Stimulated activated CD4-positive, alpha-beta T cell treated with anti-CD3 and anti-CD28 coated beads, Interleukin-4, amount 100 ng/mL, for 48 hours (primary cell): ENCODE data around the gene SSNA1.

Experiments used
- DNase-seq, 2 donors: peaks; one replicate each; pipeline ENCODE4 v3.0.0-alpha.2; 2020; ENCODE audit warnings: low read depth in 2 of 2

Gene SSNA1

GRCh38 chr9:137199411-137200121 is 11.1 kb downstream of the SSNA1 start:
- DNase-seq, result no peak

DNA sequence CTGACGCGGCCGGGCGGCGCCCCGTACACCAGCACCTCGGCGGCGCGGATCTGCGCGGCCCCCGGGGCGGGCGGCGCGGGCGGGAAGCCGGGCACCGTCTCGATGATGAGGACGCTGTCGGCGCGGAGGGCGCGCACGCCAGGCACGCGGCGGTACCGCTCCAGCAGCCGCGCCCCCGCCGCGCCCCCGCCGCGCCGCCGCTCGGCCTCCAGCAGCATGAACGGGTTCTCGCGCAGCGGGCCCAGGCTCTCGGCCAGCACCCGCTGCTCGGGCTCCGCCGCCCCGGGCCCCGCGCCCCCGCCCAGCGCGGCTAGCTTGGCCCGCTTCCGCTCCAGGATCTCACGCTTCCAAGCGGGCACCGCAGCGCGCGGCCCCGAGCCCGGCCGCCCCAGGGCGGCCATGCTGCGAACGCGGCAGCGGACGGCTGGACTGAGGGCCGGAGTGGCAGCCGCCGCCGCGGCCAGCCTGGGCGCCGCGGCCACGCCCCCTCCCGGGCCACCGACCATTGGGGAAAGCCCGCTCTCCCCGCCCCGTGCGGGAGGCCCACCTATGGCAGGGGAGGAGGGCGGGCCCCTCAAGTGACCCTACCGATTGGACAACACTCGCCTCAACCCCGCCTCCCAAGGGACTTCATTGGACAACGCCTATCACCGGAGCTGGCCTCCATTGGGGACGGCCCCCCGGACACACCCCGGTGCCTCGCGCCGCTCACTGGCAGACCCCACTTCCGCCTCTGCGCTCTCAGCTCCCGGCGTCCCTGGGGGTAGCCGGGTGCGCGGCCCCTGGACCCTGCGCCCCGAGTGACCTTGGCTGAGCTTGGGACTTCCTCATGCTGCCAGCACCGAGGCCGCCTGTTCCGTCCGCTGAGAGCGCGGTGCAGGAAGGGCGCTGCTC is 12.1 kb downstream of the SSNA1 start, which contains the start of gene TPRN:
Gene TPRN (minus strand): TSS at position 431 of the 894 bp plus-strand sequence. CDS start 30 bp downstream, at position 401.
- peak; percentile 96 to 99 for DNase-seq

GRCh38 chr9:137201205-137201868 is 12.9 kb downstream of the SSNA1 start:
- DNase-seq, result no peak

DNA sequence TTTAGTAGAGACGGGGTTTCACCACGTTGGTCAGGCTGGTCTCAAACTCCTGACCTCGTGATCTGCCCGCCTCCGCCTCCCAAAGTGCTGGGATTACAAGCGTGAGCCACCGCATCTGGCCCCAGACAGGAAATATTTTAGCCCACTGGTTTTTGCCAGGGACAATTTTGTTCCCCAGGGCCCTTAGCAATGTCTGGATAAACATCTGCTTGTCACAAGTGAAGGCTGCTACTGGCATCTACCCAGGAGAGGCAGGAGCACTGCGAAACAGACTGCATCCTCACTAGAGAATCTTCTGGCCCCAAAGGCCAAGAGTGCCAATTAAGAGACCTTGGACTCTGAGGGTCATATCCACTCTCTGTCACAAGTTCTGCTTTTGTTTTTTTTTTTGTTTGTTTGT is 14.5 kb downstream of the SSNA1 start:
- no peak for DNase-seq

DNA sequence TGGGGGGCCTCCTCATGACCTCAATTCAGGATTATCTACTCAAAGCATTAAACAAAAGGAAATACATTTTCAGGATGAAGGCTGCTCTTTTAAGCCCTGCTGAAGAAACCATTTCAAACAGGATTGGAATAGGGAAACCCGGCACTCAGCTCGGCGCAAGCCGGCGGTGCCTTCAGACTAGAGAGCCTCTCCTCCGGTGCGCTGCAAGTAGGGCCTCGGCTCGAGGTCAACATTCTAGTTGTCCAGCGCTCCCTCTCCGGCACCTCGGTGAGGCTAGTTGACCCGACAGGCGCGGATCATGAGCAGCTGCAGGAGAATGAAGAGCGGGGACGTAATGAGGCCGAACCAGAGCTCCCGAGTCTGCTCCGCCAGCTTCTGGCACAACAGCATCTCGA is 16.3 kb downstream of the SSNA1 start:
- no peak for DNase-seq

GRCh38 chr9:137205126-137206069 is 16.9 kb downstream of the SSNA1 start, which contains the start of the genes NDOR1 and TMEM203:
Gene NDOR1 (plus strand): TSS chr9:137205700. CDS start chr9:137205778, 78 bp downstream.
Gene TMEM203 (minus strand): TSS chr9:137205648. CDS start chr9:137205414, 234 bp downstream.
- peak; percentile 93 to 94 for DNase-seq

GRCh38 chr9:137206602-137207001 is 18.1 kb downstream of the SSNA1 start:
- DNase-seq, result no peak

GRCh38 chr9:137211532-137211931 is 23.1 kb downstream of the SSNA1 start:
- no peak for DNase-seq

- DNase-seq, result no peak
Observed at GRCh38 chr9:137212520-137212919, 24.0 kb downstream of the SSNA1 start.

DNA sequence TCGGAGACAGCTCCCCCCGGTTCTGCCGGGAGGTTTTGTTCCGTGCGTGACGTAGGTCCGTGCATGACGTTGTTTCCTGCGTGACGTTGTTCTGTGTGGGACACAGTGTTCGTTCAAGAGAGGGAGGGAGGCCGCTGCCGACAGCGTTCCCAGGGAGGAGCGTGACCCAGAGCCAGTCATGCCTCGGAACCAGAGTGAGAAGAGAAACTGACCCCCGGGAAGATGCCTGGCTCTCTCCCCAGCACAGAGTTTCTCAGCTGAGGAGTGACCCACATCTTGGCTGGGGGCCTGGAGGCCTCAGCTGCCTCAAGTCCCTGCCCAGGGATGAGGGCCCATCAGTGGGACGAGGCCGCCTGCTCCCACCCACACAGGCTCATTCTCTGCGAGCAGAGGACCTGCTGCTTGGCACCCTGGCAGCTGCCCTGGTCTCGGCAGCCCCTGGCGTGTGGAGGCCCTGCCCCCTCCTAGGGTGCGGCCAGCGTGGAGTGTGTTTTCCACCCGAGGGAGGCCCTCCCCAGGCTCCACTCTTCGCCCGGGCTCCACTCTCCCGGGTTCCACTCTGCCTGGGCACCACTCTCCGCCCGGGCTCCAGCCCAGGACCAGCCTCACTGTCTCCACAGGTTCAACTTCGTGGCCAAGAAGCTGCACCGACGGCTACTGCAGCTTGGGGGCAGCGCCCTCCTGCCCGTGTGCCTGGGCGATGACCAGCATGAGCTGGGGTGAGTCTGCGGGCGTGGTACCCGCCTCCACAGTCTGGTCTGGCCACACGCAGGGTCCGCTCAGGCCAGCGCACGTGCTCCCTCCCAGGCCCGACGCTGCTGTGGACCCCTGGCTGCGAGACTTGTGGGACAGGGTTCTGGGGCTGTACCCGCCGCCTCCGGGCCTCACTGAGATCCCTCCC is 24.9 kb downstream of the SSNA1 start:
- DNase-seq, result no peak

DNA sequence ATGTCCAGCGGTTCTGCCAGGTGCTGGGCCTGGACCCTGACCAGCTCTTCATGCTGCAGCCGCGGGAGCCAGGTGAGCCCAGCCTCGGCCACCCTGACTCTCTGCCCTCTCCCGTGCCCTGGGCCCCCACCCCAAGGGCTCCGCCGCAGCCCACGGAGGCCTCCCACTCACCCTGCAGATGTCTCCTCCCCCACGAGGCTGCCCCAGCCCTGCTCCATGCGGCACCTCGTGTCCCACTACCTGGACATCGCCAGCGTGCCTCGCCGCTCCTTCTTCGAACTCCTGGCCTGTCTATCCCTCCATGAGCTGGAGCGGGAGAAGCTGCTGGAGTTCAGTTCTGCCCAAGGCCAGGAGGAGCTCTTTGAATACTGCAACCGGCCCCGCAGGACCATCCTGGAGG is 26.1 kb downstream of the SSNA1 start:
- no peak for DNase-seq

DNA sequence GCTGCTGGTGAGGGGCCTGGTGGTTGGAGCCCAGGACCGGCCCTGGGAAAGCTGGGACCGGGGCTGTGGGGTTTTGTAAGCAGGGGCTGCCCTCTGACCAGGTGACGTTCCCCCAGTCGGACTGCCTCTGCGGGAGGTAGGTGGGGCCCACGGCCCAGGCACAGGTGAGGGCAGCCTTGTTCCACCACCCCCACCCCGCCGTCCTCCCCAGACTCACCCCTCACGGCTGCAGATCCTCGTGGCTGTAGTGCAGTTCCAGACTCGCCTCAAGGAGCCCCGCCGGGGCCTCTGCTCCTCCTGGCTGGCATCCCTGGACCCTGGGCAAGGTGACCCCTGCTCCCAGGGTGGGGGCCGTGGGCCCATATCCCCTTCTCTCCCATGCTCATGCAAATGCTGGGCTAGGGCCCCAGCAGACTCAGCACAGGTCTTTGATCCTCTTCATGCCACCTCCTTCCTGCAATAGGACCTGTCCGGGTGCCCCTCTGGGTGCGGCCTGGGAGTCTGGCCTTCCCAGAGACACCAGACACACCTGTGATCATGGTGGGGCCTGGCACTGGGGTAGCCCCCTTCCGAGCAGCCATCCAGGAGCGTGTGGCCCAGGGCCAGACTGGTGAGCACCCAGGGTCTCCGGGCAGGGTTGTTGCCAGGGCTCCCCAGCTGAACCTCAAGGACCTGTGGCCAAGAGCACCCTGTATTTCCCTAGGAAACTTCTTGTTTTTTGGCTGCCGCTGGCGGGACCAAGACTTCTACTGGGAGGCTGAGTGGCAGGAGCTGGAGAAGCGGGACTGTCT is 26.9 kb downstream of the SSNA1 start:
- no peak for DNase-seq

- no peak for DNase-seq
Observed at GRCh38 chr9:137216188-137216965, 27.9 kb downstream of the SSNA1 start.

DNA sequence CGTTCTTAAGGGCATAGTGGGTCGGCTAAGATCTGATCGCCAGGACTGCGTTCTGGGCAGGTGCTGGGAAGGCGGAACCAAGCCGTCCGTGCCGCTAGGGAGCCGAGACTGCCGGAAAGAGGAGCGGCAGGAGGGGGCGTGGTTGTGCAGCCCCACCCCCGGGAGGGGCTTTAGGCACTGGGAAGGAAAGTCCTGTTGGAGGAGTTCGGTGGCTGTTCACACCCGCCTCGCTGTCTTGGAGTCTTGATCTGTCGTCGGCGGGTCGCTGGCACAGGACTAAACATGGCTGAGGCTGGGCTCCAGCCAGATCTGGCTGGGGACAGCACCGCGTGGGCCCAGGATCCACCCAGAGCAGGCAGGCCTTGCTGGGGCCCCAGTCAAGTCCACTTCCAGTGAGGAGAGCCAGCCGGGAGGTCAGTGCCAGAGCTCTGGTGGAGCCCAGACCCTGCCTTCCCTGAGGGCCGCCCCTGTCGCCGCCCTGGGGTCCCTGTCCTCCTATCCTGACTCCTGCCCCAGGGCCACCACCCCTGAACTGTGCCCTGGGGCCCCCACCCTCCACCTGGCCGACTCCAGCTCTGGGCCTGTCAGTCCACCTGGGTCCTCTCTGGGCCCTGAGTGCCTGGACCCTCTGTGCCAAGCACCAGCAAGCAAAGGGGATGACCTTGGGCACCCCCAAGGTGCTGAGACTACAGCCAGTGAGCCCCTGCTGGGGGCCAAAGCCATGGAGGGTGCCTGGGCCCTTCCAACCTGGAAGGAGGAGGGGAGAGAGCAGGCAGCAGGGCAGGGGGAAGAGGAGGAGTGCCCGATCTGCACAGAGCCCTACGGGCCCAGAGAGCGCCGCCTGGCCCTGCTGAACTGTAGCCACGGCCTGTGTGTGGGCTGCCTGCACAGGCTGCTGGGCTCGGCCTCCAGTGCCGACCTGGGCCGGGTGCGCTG is 29.1 kb downstream of the SSNA1 start:
- no peak for DNase-seq

DNA sequence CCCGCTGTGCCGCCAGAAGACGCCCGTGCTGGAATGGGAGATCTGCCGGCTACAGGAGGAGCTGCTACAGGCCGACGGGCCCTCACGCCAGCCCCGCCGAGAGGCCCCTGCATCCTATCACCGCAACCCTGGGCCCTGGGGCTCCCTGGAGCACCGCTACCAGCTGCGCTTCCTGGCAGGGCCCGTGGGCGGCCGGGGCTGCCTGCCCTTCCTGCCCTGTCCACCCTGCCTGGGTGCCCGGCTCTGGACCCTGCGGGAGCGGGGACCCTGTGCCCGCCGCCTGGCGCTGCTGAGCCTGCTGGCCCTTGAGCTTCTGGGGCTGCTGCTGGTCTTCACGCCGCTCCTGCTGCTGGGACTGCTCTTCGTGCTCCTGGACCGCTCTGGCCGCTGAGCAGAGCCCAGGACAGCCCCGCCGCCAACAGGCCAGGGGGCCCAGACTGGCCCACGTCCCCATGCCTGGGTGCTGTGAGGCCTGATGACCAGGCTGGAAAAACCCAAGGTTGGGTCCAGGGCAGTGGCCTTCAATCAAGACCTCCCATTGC is 29.8 kb downstream of the SSNA1 start:
- no peak for DNase-seq

DNA sequence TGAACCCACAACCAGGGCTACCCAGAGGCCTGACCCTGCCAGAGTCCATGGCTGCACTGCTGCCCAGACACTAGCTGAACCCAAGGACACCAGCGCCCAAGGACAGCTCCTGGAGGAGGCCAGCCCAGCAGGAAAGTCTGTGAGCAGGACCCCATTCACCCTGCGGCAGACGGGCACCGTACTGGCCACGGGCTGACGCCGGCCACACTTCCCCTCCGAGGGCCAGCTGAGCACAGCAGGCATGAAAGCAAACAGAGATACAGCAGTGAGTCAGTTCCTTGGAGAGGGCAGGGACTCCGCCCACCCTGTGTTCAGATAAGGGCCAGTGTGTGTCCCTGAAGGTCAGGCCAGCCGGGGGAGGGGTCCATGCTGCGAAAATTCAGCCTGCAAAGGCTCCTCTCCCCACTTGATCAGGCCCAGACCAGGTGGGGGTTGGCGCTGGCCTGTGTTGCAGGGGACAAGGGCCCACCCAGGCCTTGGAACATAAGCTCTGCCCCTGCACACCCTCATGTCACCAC is 30.3 kb downstream of the SSNA1 start:
- no peak for DNase-seq
